ENCODE measurements around the gene RHOD. TPM values are rescaled to one million over a fixed set of nuclear protein-coding genes. Genes with fewer than 3 reads are reported as not detected.

RHOD gene
- polyA plus RNA-seq, 1 donor (not counting 4 experiments of a cell fraction or from before 2014, with no cell fraction given) = 119 TPM

GRCh38 chr11:67099831-67100324, 43.2 kb downstream of the RHOD start:
- peaks cover 3% of the 10 kb centered on the region for H3K4me1 ChIP-seq (ENCODE audit: control insufficient read depth, extremely low read depth, insufficient read depth, low read length)
- no peak for TF ChIP-seq CTCF (optimal IDR thresholded peaks at IDR 0.05 in 1 of 3, IDR thresholded peaks at IDR 0.05 in 1 of 3, conservative IDR thresholded peaks at IDR 0.05 in 1 of 3; ENCODE audit: extremely low read depth in 1 of 3, insufficient read depth in 2 of 3, low read length in 3 of 3)
- TF ChIP-seq EZH2 (IDR thresholded peaks at IDR 0.05; ENCODE audit: low read length) = no peak
- no peak overlapping the region for H3K4me2 ChIP-seq (ENCODE audit: control insufficient read depth, extremely low read depth, insufficient read depth, low read depth, low read length)
- H3K79me2 ChIP-seq (ENCODE audit: control insufficient read depth, insufficient read depth, low read length) = no peaks in the 10 kb centered on the region
- DNase-seq (ENCODE audit: low read depth, low spot score) (no peak), FAIRE-seq (no peak)
- dilution Hi-C loops (cut with MboI; ENCODE audit: extremely low pct_ligation_motif_present, low sequenced_read_pairs) = no loop called here
- H2AFZ ChIP-seq (ENCODE audit: control insufficient read depth, low read length) = peak overlapping the region; percentile 37
- no peaks in the 10 kb centered on the region for H3K9me1 ChIP-seq (ENCODE audit: control insufficient read depth, extremely low read depth, insufficient read depth, low read length)
- H4K20me1 ChIP-seq (ENCODE audit: control insufficient read depth, extremely low read depth, insufficient read depth, low read length) = no peaks in the 10 kb centered on the region
- H3K36me3 ChIP-seq (ENCODE audit: control insufficient read depth in 2 of 2, extremely low read depth in 1 of 2, insufficient read depth in 2 of 2, low read length in 2 of 2) = no peaks in the 10 kb centered on the region
- H3K27me3 ChIP-seq (ENCODE audit: control insufficient read depth, extremely low read depth, insufficient read depth, low read length) = no peaks in the 10 kb centered on the region
- H3K27ac ChIP-seq (ENCODE audit: control insufficient read depth, insufficient read depth, low read length) = no peak overlapping the region
- H3K9ac ChIP-seq (ENCODE audit: control insufficient read depth, extremely low read depth, insufficient read depth, low read length) = no peak overlapping the region
- H3K9me3 ChIP-seq (ENCODE audit: control insufficient read depth, low read depth, low read length) = no peaks in the 10 kb centered on the region
- no peak overlapping the region for H3K4me3 ChIP-seq (ENCODE audit: control insufficient read depth in 2 of 3, extremely low read depth in 1 of 3, insufficient read depth in 2 of 3, low read depth in 1 of 3, low read length in 3 of 3)

GRCh38 chr11:67102664-67103063, 46.0 kb downstream of the RHOD start:
- Histone ChIP-seq H3K4me1 (ENCODE audit: control insufficient read depth, extremely low read depth, insufficient read depth, low read length) (peaks cover 3% of the 10 kb centered on the region), H3K9ac (ENCODE audit: control insufficient read depth, extremely low read depth, insufficient read depth, low read length) (no peak overlapping the region), H3K36me3 (ENCODE audit: control insufficient read depth in 2 of 2, extremely low read depth in 1 of 2, insufficient read depth in 2 of 2, low read length in 2 of 2) (no peaks in the 10 kb centered on the region), H3K79me2 (ENCODE audit: control insufficient read depth, insufficient read depth, low read length) (no peaks in the 10 kb centered on the region), H3K27me3 (ENCODE audit: control insufficient read depth, extremely low read depth, insufficient read depth, low read length) (no peaks in the 10 kb centered on the region), H3K9me3 (ENCODE audit: control insufficient read depth, low read depth, low read length) (no peaks in the 10 kb centered on the region), H3K4me3 (ENCODE audit: control insufficient read depth in 2 of 3, extremely low read depth in 1 of 3, insufficient read depth in 2 of 3, low read depth in 1 of 3, low read length in 3 of 3) (no peak overlapping the region), H3K4me2 (ENCODE audit: control insufficient read depth, extremely low read depth, insufficient read depth, low read depth, low read length) (no peak overlapping the region), H3K9me1 (ENCODE audit: control insufficient read depth, extremely low read depth, insufficient read depth, low read length) (no peaks in the 10 kb centered on the region), H4K20me1 (ENCODE audit: control insufficient read depth, extremely low read depth, insufficient read depth, low read length) (no peaks in the 10 kb centered on the region), H3K27ac (ENCODE audit: control insufficient read depth, insufficient read depth, low read length) (no peak overlapping the region), H2AFZ (ENCODE audit: control insufficient read depth, low read length) (no peak overlapping the region)
- DNase-seq (ENCODE audit: low read depth, low spot score) = no peak
- dilution Hi-C loops (cut with MboI; ENCODE audit: extremely low pct_ligation_motif_present, low sequenced_read_pairs) = no loop called here
- TF ChIP-seq CTCF (optimal IDR thresholded peaks at IDR 0.05 in 1 of 3, IDR thresholded peaks at IDR 0.05 in 1 of 3, conservative IDR thresholded peaks at IDR 0.05 in 1 of 3; ENCODE audit: extremely low read depth in 1 of 3, insufficient read depth in 2 of 3, low read length in 3 of 3) = no peak
- no peak for TF ChIP-seq EZH2 (IDR thresholded peaks at IDR 0.05; ENCODE audit: low read length)
- FAIRE-seq = no peak

Data from keratinocyte (primary cell).